Parathyroid adenoma (tissue), 2 donors: ENCODE measurements around the gene PRKCA.
"Not testable (repeated sequence)": the region's sequence is repeated elsewhere in the genome, so short reads cannot be mapped to it uniquely, and the experiment has no call there.

Experiments
- H2AFZ ChIP-seq: fragments of 300-600 bp; sonication (generic); one replicate; pipeline ENCODE4 v1.7.0; 2017; ENCODE audit warnings: antibody characterized with exemption, mild to moderate bottlenecking
- H3K27ac ChIP-seq: fragments of 300-600 bp; sonication (generic); one replicate; pipeline ENCODE4 v1.7.0; 2017
- H3K27me3 ChIP-seq: fragments of 300-600 bp; sonication (generic); one replicate; pipeline ENCODE4 v1.7.0; 2017; ENCODE audit warnings: low read length; ENCODE audit not compliant: control insufficient read depth, insufficient read depth
- H3K36me3 ChIP-seq: fragments of 300-600 bp; sonication (generic); one replicate; pipeline ENCODE4 v1.7.0; 2017; ENCODE audit warnings: low read length; ENCODE audit not compliant: control insufficient read depth, insufficient read depth
- H3K4me1 ChIP-seq: fragments of 300-600 bp; sonication (generic); one replicate; pipeline ENCODE4 v1.7.0; 2017; ENCODE audit warnings: control low read depth
- H3K4me2 ChIP-seq: fragments of 300-600 bp; sonication (generic); one replicate; pipeline ENCODE4 v1.7.0; 2017; ENCODE audit warnings: low read length
- H3K4me3 ChIP-seq: fragments of 300-600 bp; sonication (generic); one replicate; pipeline ENCODE4 v1.7.0; 2017; ENCODE audit warnings: low read depth, low read length
- H3K79me2 ChIP-seq: fragments of 300-600 bp; sonication (generic); one replicate; pipeline ENCODE4 v1.7.0; 2017; ENCODE audit warnings: control low read depth
- H3K9ac ChIP-seq: fragments of 300-600 bp; sonication (generic); one replicate; pipeline ENCODE4 v1.7.0; 2017; ENCODE audit warnings: mild to moderate bottlenecking
- H3K9me3 ChIP-seq: fragments of 300-600 bp; sonication (generic); one replicate; pipeline ENCODE4 v1.7.0; 2017; ENCODE audit warnings: low read length; ENCODE audit not compliant: control insufficient read depth
- CTCF ChIP-seq: fragments of 300-600 bp; sonication (generic); IDR thresholded peaks from one replicate; pipeline ENCODE4 v1.7.0; 2017; ENCODE audit warnings: antibody characterized with exemption, mild to moderate bottlenecking
- donor health status: primary hyperparathyroidism.

Gene PRKCA

DNA sequence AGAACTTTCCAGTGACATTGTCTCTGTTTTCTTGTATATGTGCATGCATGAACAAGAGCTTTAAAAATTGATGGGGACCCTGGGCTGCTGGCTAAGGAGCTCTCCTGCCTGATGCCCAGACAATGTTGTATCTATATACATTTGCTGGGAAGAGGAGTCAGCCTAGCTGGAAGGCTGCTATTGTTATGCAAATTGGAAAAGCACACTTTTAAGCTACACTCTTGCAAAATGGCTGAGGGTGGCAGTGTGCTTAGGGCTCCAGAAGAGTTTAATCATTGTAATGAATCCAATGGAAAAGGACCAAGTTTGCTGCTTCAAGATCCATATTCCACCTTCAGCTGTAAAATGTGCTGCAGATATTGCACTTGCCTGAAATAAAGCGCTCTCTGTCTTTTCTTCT, 171.8 kb downstream of the PRKCA start:
- H3K27me3 ChIP-seq = no peaks in the 10 kb centered on the region
- H3K4me1 ChIP-seq = no peaks in the 10 kb centered on the region
- TF ChIP-seq CTCF = no peak
- no peaks in the 10 kb centered on the region for H3K9me3 ChIP-seq
- no peak overlapping the region for H2AFZ ChIP-seq
- no peak overlapping the region for H3K4me2 ChIP-seq
- no peak overlapping the region for H3K27ac ChIP-seq
- no peaks in the 10 kb centered on the region for H3K36me3 ChIP-seq
- H3K4me3 ChIP-seq = no peak overlapping the region
- H3K79me2 ChIP-seq = no peaks in the 10 kb centered on the region
- no peak overlapping the region for H3K9ac ChIP-seq

- Histone ChIP-seq H3K36me3 (no peaks in the 10 kb centered on the region), H3K27me3 (no peaks in the 10 kb centered on the region), H2AFZ (no peak overlapping the region), H3K9ac (no peak overlapping the region), H3K4me1 (no peaks in the 10 kb centered on the region), H3K27ac (no peak overlapping the region), H3K79me2 (no peaks in the 10 kb centered on the region), H3K4me2 (no peak overlapping the region), H3K4me3 (no peak overlapping the region), H3K9me3 (no peaks in the 10 kb centered on the region)
- no peak for TF ChIP-seq CTCF
Measured at GRCh38 chr17:66474806-66475497, 172.5 kb downstream of the PRKCA start.

GRCh38 chr17:66476014-66476413, 173.6 kb downstream of the PRKCA start:
- Histone ChIP-seq H3K9ac (no peak overlapping the region), H2AFZ (no peak overlapping the region), H3K4me1 (no peaks in the 10 kb centered on the region), H3K36me3 (no peaks in the 10 kb centered on the region), H3K27me3 (no peaks in the 10 kb centered on the region), H3K79me2 (no peaks in the 10 kb centered on the region), H3K27ac (no peak overlapping the region), H3K4me2 (no peak overlapping the region), H3K4me3 (no peak overlapping the region), H3K9me3 (no peaks in the 10 kb centered on the region)
- no peak for TF ChIP-seq CTCF

GRCh38 chr17:66477615-66478283, 175.3 kb downstream of the PRKCA start:
- no peaks in the 10 kb centered on the region for H3K79me2 ChIP-seq
- TF ChIP-seq CTCF = no peak
- H3K36me3 ChIP-seq = no peaks in the 10 kb centered on the region
- no peak overlapping the region for H3K4me3 ChIP-seq
- H3K27ac ChIP-seq = no peak overlapping the region
- no peak overlapping the region for H3K4me2 ChIP-seq
- H2AFZ ChIP-seq = no peak overlapping the region
- no peaks in the 10 kb centered on the region for H3K9me3 ChIP-seq
- no peaks in the 10 kb centered on the region for H3K27me3 ChIP-seq
- no peak overlapping the region for H3K9ac ChIP-seq
- H3K4me1 ChIP-seq = no peaks in the 10 kb centered on the region

- H2AFZ ChIP-seq, H3K36me3 ChIP-seq, H3K4me2 ChIP-seq, H3K9me3 ChIP-seq, H3K4me3 ChIP-seq, H3K4me1 ChIP-seq, H3K27me3 ChIP-seq, H3K27ac ChIP-seq, H3K79me2 ChIP-seq, H3K9ac ChIP-seq: not testable (repeated sequence)
Measured at GRCh38 chr17:66479230-66479889, 176.9 kb downstream of the PRKCA start.
